ENCODE measurements around the gene EML6.
"Not testable (repeated sequence)": the region's sequence is repeated elsewhere in the genome, so short reads cannot be mapped to it uniquely, and the experiment has no call there.

EML6 gene

DNA sequence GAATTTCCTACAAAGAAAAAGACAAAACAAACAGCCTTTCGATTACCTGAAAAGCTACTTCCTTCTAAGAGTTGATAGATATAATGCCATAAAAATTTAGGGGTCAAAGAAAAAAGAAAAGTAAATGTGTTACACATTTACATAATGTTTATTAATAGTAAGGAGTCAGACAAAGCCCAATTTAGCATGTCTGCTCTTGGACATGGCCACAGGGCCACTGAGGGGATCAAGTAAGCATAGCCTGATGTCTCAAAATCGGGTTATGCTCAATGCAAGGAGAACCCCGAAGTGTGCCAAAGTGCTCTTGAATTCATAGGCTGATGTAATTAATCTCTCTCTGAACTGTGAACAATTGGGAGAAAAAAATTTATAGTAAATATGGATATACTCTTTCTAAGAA, 265.1 kb downstream of the EML6 start:
- DNase-seq (ENCODE audit: low read depth in 2 of 3, low spot score in 1 of 3): no peak

GRCh38 chr2:54990694-54991093, 267.2 kb downstream of the EML6 start:
- DNase-seq (ENCODE audit: low read depth in 2 of 3, low spot score in 1 of 3): not testable (repeated sequence)

- no peak for DNase-seq (ENCODE audit: low read depth in 2 of 3, low spot score in 1 of 3)
Measured at GRCh38 chr2:54995553-54995952, 272.1 kb downstream of the EML6 start.

GRCh38 chr2:54997826-54998225, 274.4 kb downstream of the EML6 start:
- no peak for DNase-seq (ENCODE audit: low read depth in 2 of 3, low spot score in 1 of 3)

DNA sequence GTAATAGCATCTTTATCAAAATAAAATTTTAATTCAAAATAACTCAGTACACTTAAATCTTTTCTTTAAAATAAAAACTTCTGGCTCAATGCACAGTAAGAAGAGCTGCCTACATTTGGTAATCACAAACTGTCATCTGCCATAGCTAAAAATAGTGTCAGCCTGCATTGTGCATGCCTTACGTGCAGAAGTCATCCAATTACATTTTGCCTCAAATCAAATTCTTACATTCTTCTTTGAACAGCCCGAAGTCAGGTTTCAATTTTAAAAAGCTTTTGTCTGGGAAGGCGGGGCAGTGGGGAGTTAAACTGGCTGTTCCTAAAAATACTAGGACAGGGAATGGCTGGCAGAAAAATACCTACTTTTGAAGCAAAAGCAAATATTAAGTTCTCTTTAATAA, 275.7 kb downstream of the EML6 start:
- no peak for DNase-seq (ENCODE audit: low read depth in 2 of 3, low spot score in 1 of 3)

GRCh38 chr2:55000341-55000740, 276.9 kb downstream of the EML6 start:
- DNase-seq (ENCODE audit: low read depth in 2 of 3, low spot score in 1 of 3): no peak

DNA sequence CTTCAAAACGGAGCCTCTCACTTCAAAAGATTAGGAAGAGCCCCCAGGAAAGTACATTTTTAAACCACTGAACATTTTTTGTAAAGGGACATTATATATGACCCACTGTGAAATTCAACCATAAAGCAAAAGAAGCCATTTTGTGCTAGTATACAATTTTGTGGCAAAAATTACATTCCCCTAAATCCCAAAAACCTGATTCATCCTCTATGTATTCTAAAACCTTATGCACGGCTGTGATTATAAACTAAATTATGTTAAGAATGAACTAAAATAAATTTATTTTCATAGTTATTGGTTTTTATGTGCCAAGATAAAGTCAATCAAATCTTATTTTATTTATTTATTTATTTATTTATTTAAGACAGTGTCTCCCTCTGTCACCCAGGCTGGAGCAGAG, 278.3 kb downstream of the EML6 start:
- DNase-seq (ENCODE audit: low read depth in 2 of 3, low spot score in 1 of 3): no peak

DNA sequence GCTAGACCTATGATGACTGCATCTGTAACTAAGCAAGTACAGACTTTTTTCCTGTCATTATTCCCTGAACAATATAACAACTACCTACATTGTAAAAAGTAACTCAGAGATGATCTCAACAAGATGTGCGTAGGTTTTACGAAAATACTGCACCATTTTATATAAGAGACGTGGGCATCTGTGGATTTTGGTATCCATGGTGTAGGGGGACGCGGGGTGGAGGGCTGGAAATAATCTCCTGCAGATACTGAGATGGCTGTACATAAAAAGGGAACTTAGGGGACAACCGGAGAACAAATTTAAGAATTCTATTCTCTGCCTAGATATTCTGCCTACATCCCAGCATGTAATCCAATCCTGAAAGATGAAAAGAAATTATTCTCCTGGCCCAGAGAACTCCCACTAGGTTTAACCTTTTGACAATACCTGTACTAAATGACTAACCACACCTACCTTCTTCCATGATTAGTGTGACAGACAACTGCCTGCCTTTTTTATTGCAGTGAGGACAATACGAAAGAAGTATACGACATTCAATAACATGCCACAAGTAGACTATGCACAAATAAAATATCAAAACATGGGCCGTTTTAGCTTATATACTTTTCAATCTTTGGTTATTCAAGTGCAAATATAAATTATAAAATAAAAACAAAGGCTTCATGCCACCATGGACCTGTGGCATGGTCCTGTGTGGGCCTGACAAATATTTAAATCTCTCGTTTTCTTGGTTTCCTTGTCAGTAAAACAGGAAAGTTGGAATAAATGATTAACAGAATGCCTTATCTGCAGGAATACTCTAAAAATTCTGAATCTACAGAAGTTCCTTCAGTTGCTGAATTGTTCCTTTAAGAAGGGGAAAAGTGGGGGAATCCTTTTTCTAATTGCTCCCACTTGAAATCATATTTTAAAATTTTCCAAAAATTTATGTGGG, 280.5 kb downstream of the EML6 start:
- no peak for DNase-seq (ENCODE audit: low read depth in 2 of 3, low spot score in 1 of 3)

- no peak for DNase-seq (ENCODE audit: low read depth in 2 of 3, low spot score in 1 of 3)
Measured at GRCh38 chr2:55006306-55006705, 282.8 kb downstream of the EML6 start.

DNA sequence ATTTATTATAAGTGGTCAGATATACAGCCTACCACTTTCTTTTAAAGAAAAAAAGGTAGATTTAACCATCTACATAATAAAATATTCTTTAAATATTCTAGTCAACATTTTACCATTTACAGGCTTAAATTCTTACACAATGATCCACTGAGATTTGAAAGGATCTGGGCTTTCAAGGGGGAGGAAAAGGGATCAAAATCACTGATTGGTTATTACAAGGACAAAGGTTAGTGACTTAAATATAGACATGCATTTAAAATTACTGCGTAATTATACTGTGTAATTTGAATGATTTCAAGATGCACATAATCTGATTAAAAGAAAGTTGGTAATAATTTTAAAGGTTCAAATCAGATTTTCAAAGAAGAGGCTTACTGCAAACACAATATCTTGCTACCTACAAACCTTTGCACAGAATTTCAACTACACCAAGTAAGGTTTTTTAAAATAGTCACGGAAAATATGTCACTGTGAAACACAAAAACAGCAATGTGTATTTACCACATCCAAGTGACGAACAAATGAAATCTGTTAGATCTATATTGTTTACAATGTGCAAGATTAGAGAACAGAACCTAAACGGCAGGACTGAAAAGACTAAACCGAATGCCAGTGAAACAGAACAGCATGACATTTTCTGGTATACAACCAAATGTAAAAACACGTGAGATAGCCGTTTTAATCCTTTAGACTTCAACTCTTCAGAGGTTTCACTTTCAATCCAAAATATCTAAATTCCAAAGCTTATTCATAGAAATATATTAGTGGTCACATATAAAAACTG, 286.0 kb downstream of the EML6 start:
- no peak for DNase-seq (ENCODE audit: low read depth in 2 of 3, low spot score in 1 of 3)

GRCh38 chr2:55010149-55010591, 286.7 kb downstream of the EML6 start:
- peak in 1 of 3 donors; percentile 5 for DNase-seq (ENCODE audit: low read depth in 2 of 3, low spot score in 1 of 3)

- DNase-seq (ENCODE audit: low read depth in 2 of 3, low spot score in 1 of 3): no peak
Measured at GRCh38 chr2:55010915-55011314, 287.5 kb downstream of the EML6 start.

DNA sequence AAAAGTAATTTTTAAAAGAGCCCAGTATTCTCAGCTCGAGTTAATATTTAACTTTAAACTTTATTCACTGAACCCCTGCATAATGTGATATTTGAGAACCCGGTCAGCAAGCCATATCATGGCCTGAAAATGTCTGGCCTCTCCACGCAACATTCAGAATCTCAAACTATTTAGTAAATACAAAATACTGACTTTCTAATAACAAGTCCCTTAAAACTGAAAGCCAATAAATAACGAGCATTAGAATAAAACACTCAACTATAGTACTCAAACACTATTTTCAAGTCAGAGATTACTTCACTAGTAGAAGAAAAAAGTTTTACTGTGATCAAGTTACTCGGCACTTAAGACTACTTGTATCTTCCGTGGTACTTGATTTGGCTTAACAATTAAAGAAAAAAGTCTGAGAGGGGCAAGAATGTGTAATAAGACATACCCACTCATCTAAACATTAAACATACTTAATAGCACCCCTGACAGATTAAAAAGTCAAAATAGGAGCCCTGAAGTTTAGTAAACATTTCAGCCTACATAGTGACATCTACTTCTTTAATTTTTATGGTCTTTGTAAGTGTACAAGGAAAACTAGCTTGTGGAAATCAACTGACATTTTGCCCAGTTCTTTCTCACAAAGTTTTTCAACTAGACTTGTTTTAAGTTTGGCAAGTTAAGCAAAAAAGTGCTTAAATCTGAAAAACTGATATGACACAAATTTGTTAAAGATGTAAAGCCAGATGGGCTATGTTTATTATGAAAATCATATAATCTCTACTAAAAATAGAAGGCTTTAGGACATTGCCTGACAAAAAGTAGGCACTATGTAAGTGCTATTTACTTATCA, 288.6 kb downstream of the EML6 start:
- DNase-seq (ENCODE audit: low read depth in 2 of 3, low spot score in 1 of 3): no peak

- DNase-seq (ENCODE audit: low read depth in 2 of 3, low spot score in 1 of 3): no peak
Measured at GRCh38 chr2:55012672-55013484, 289.4 kb downstream of the EML6 start.

DNA sequence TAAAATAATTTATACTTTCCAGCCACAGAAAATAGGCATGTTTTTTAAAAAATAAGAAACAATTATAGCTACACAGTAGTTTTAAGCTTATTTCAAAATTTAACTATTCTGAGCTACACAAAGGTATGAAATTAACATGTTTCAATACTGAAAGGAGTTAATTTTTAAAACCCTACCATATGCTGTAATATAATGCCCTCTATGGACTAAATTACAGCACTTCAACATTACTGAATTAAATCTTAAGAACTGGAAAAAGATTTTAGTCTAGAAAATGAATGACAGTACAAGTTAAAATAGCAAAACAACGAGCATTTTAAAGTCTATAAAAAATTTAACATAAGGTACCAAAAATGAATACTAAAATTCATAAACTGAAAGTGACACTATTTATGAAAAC, 290.5 kb downstream of the EML6 start:
- DNase-seq (ENCODE audit: low read depth in 2 of 3, low spot score in 1 of 3): no peak

DNA sequence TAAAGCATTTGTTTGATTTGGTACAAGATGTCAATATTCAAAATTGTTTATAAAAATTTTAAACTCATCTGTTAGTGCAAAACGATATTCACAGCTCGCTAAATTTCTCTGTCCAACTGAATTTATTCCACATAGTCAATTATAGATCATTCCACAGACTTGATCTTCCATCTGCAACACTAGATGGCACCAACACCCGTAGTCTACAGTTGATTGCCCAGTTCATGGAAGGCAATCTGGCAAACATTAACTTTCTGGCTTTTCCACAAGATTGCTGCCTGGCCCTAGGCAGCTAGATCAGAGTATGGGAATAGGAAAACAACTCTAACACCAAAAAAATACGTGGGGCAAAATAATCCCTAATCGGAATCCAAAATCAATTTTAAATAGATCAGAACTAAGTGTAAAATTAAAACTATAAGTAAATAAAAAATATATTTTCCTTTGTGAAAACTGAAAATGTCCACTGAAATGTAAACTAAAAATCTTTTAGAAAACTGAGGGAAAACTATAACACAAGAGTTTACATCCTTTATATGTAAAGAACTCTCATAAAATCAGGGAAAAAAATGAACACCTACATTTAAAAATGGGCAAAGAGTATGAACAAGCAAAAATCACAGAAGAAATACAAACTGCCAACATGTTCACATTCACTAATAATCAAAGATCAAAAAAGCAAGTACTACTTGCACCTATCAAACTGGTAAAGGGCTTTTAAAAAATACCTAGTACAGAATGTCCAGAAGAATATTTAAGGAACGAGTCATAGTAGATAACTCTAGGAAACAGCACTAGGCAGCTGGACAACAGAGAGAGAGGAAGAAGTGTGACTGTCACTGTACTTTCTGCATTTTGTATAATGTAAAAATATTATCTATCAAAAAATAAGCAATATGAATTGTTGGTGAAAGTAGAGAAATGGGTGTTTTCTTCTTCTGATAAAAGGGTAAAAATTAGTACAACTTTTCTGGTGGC, 291.8 kb downstream of the EML6 start:
- DNase-seq (ENCODE audit: low read depth in 2 of 3, low spot score in 1 of 3): peak in 2 of 3 donors; percentile 12 to 41

DNA sequence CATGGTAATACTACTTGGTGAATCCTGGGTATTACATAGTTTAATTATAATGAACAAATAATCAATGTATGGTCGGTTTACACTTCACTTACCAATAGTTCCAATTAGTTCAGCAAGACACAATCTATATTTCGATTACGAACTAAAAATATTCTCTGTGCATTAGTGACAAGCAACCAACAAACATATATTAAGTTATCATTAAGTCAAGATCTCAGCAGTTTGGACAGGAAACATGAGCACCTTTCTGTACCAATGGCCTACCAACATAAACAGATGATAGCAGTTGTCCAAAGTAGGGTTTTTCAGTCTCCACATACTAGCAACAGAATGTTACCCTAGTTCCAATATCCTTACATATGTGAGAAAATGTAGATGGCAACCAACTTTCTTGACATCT, 294.0 kb downstream of the EML6 start:
- DNase-seq (ENCODE audit: low read depth in 2 of 3, low spot score in 1 of 3): no peak

DNA sequence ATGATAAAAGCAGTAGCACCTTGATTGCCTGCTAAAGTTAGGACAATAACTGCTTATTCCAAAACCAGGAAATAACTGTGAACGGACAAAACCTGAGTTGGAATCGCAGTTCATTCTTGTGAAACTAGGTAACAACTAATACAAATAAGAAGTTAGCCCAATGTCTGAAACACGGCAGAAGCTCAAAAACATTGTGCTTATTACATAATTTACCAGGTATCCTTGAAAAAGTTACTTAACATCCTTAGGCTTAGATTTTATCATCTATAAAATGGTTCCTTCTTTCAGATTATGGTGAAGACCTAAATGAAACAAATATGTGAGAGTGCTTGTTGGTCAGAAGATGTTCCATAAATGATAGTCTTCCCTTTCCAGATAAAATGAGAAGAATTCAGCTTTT, 294.4 kb downstream of the EML6 start:
- DNase-seq (ENCODE audit: low read depth in 2 of 3, low spot score in 1 of 3): no peak

DNA sequence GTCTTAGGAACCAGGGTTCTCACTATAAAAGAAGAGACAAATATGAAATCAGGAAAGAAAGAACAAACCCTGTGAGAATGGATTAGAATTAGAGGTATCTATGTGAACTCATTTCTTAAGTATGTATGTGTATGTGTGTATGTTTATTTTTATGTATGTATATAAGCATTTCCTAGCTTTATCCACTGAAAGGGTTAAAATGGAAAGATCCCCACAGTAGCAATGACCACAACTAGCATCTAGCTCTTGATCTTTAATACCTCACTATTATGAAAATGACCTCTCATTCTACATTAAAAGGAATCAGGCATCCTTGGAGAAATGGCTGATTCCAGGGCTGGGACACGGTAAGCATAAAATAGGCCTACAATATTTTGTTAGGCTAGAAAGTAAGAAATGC, 295.2 kb downstream of the EML6 start:
- no peak for DNase-seq (ENCODE audit: low read depth in 2 of 3, low spot score in 1 of 3)
